H1 (cell line): ENCODE results near the gene CABP2. TPM values are rescaled to one million over a fixed set of nuclear protein-coding genes. Genes with fewer than 3 reads are reported as not detected.

Source experiments
- EGR1 ChIP-seq: IDR thresholded peaks from 2 replicates; pipeline ENCODE4 v1.6.1; 2011; ENCODE audit warnings: low read depth, low read length, borderline replicate concordance
- GTF2F1 ChIP-seq: IDR thresholded peaks from 2 replicates; pipeline ENCODE4 v1.6.1; 2012; ENCODE audit warnings: low read depth, low read length, improper control_type of control experiment, borderline replicate concordance
- HDAC6 ChIP-seq: IDR thresholded peaks from one replicate; pipeline ENCODE4 v1.7.1; 2012; ENCODE audit warnings: low read depth, mild to moderate bottlenecking, inconsistent platforms, low read length, moderate library complexity
- SAP30 ChIP-seq: fragments of 300-600 bp; sonication (generic); IDR thresholded peaks from 2 replicates; pipeline ENCODE4 v1.7.1; 2012; ENCODE audit warnings: low read length, moderate library complexity, mild to moderate bottlenecking, inconsistent platforms; ENCODE audit not compliant: insufficient read depth, insufficient replicate concordance
- SIX5 ChIP-seq: IDR thresholded peaks from 2 replicates; pipeline ENCODE4 v1.6.1; 2011; ENCODE audit warnings: mild to moderate bottlenecking, low read depth, low read length
- SP1 ChIP-seq: IDR thresholded peaks from 2 replicates; pipeline ENCODE4 v1.6.1; 2011; ENCODE audit warnings: low read depth, low read length
- SP4 ChIP-seq: IDR thresholded peaks from 2 replicates; pipeline ENCODE4 v1.6.1; 2012; ENCODE audit warnings: low read length, inconsistent platforms
- SRF ChIP-seq: IDR thresholded peaks from 2 replicates; pipeline ENCODE4 v1.6.1; 2011; ENCODE audit warnings: mild to moderate bottlenecking, low read depth, low read length, moderate library complexity
- polyA plus RNA-seq, 7 experiments: library from polyadenylated mRNA; depleted of rRNA in 3 of 7; stranded (reverse) in 5 of 7; unstranded in 2 of 7; fragments of >200 nt in 5 of 7; fragments of 200-250 nt in 2 of 7; gene quantifications; 1 replicate in 5 of 7; 2 replicates in 1 of 7; 4 replicates in 1 of 7; pipeline versions ENCODE4 v1.2.1 to v1.2.3, GENCODE V29; 2011 to 2013; ENCODE audit warnings: missing spikeins in 2 of 7, mixed read lengths in 2 of 7
- total RNA-seq: library from RNA; stranded (reverse); fragmentation: NEBNext Ultra II Directional; extraction: Animal tissue kit (Norgen Biotek cat#: 25700); gene quantifications from 2 replicates; pipeline ENCODE4 v1.2.1, GENCODE V29; 2021

Gene CABP2
- total and polyA plus RNA-seq, 2 of the 8 experiments (the other 6 are each of a cell fraction or from before 2014, with no cell fraction given): not detected

- TF ChIP-seq EGR1 (no peak), SP4 (no peak), SRF (no peak), SP1 (no peak), HDAC6 (no peak), GTF2F1 (no peak), SAP30 (no peak), SIX5 (no peak)
Observed at GRCh38 chr11:67525275-67525976, 2.2 kb upstream of the CABP2 start (continued).
